Measurements from ENCODE around the gene TSPAN3.

DNA sequence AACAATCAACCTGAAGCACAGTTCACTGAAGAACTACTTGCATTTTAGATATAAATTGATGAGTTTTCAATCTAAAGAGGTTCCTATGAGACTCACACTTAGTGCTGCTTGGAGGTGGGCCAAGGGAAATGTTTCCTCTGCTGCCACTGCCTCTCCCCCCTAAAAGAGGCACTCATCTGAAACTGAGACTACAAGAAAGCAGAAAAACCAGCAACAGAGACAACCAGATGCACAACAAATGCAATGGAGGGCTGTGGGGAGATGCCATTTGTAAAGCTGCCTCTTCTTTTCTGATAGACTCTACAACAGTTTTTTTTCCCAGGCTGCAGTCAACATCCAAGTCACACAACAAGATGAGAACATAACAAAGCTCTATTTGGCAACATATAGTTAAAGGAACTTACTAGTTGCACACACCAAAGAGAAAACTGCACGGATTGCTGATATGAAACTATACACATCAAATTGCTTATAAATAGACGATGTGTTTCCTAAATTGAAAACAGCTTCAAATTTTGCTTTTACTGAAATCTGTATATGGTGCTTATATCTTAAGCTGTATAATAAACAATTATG, 11.0 kb downstream of the TSPAN3 start:
- TF ChIP-seq, protein P1, sequence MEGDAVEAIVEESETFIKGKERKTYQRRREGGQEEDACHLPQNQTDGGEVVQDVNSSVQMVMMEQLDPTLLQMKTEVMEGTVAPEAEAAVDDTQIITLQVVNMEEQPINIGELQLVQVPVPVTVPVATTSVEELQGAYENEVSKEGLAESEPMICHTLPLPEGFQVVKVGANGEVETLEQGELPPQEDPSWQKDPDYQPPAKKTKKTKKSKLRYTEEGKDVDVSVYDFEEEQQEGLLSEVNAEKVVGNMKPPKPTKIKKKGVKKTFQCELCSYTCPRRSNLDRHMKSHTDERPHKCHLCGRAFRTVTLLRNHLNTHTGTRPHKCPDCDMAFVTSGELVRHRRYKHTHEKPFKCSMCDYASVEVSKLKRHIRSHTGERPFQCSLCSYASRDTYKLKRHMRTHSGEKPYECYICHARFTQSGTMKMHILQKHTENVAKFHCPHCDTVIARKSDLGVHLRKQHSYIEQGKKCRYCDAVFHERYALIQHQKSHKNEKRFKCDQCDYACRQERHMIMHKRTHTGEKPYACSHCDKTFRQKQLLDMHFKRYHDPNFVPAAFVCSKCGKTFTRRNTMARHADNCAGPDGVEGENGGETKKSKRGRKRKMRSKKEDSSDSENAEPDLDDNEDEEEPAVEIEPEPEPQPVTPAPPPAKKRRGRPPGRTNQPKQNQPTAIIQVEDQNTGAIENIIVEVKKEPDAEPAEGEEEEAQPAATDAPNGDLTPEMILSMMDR (conservative IDR thresholded peaks at IDR 0.05; ENCODE audit: low read length) = no peak
- no peak for TF ChIP-seq EZH2phosphoT487 (IDR thresholded peaks at IDR 0.05; ENCODE audit: borderline replicate concordance, low read depth, low read length)

Data from OCI-LY7 (cell line).